HG03378 (cell line): Measurements from ENCODE around the gene KLHL26.

Experiments
- ATAC-seq: cut with Tn5 transposase; IDR thresholded peaks from one replicate; pipeline ENCODE4 v1.9.1; 2021; ENCODE audit warnings: mild to moderate bottlenecking, moderate library complexity; ENCODE audit not compliant: unreplicated experiment

Gene KLHL26

DNA sequence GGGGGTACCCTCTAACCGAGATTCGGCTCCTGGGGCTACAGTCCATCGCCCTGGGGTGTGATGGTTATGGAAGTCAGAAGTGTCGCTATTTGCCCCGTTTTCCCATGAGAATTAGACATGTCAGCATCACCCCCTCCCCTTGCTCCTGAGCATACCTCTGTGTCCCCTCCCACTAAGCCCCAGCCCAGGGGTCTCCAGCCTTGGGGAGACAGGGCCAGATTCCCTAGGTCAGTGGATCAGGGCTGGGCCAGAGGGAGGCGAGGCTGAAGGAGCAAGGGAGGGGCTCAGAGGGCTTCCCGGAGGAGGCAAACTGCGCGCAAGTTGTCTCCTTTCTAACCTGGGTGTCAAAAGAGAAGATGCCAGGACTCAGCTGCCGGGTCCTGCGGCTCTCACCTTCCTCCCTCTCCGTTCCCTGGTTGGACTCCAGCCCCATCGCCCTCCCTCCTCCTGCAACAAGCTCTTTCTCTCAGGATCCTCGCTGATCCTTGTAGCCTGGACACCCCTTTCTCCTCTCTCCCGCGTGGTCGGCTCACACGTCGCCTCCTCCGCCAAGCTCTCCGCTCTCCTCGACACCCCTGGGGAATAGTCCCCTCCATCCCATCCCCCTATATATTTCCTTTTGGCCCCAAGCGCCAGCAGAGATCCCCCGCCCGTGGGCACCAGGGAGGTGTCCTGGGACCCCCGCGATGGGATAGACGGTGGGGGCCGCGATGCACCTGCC, 24.6 kb upstream of the KLHL26 start:
- no peak for ATAC-seq

- no peak for ATAC-seq
Observed at GRCh38 chr19:18612772-18613588, 23.8 kb upstream of the KLHL26 start, which contains the start of gene TMEM59L. TMEM59L (plus strand) TSS chr19:18612870; CDS start chr19:18612959, 89 bp downstream.

- ATAC-seq, result no peak
Observed at GRCh38 chr19:18613589-18614234, 23.1 kb upstream of the KLHL26 start.

GRCh38 chr19:18616023-18616422, 20.8 kb upstream of the KLHL26 start:
- ATAC-seq, result no peak

- no peak for ATAC-seq
Observed at GRCh38 chr19:18617562-18617961, 19.3 kb upstream of the KLHL26 start.

- no peak for ATAC-seq
Observed at GRCh38 chr19:18618236-18618635, 18.6 kb upstream of the KLHL26 start.

DNA sequence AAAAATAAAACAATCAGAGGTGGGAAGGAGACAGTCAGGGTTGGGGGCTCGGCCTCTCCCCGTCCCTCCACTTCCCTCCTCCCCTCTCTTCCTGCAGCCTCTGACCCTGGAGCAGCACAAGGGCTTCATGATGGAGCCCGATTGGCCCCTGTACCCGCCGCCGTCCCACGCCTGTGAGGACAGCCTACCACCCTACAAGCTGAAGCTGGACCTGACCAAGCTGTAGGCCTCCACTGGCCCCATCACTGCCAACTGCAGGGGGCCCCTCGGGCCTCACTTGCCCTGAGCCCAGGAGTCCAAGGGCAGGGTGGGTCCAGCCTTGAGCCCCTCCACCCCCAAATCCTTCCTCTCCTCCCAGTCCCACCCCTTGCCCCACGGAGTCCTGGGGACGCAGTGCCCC, 16.5 kb upstream of the KLHL26 start:
- ATAC-seq, result no peak

GRCh38 chr19:18620902-18621301, 15.9 kb upstream of the KLHL26 start:
- no peak for ATAC-seq

DNA sequence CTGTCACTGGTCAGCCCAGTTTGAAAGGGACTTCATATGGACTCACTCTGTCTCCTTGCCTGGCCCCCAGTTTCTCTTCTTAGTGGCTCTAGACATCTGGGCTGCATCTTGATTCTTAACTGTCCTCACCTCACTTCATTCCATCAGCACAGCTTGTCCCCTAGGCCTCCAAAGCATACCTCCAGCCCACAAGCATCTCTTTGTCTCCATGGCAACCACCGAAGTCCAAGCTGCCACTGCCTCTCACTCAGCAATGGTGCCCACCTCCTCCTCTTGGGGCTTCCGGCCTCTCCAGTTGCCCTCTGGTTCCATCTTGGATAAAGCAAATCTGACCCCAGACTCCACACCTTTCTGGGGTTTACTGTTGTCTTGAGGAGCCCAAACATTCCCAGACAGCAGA, 9.9 kb upstream of the KLHL26 start:
- no peak for ATAC-seq

GRCh38 chr19:18629166-18630088, 7.4 kb upstream of the KLHL26 start:
- no peak for ATAC-seq

DNA sequence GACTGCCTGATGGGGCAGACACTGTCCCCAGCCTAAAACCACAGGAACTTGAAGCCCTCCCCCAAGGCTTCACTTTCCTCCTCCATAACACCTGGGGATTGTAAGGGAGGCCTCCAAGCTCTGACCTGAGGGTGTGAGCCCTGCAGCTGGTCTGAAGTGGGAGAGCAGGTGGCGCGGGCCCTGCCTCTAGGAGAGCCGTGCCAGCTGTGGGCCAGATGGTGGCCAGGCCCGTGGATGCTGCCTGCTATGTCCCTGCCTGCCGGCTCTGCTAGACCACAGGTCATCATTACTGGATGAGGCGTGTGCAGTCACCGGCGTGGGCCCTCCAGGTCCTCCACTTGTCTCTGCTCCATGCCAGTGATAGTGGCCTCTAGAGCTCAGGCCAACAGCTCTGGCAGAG, 3.5 kb upstream of the KLHL26 start:
- ATAC-seq, result no peak

GRCh38 chr19:18634612-18635297, 2.1 kb upstream of the KLHL26 start:
- ATAC-seq, result no peak

- no peak for ATAC-seq
Observed at GRCh38 chr19:18635831-18636182, 1.0 kb upstream of the KLHL26 start.

DNA sequence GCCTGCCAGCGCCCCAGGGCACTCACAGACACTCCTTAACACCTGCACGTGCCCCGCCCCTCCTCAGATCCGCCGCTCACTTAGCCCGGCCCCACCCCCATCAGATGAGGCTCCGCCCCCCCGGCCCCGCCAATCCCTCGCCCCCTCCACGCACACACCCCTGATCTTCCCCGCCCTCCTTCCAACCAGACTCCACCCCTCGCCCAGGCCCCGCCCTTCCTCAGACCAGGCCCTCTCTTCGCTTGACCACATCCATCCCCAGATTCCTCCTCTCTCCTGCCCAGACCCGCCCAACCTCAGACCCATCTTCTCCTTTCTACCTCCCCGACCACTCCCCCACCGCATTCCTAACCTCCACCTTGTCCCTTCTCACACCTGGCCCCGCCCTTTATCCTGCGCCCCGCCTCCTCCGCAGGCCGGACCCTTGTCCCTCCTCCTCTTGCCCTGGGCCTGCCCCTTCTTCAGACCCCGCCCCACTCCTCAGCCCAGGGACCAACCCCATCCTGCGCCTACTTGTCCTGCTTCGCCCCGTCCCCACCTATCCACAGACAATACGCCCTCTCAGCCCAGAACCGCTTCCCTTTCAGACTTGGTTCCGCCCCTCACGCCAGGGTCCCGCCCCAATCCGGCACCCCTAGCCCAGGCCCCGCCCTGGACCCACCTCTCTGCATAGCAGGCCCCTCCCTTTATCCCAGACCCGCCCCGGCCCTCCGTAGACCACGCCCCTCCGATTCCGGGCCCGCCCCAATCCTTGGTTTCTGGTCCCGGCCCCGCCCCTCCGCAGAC, 452 bp upstream of the KLHL26 start:
- ATAC-seq, result peak; percentile 76

GRCh38 chr19:18637673-18638630, 1.1 kb downstream of the KLHL26 start:
- ATAC-seq, result no peak

GRCh38 chr19:18639706-18640243, 2.9 kb downstream of the KLHL26 start:
- no peak for ATAC-seq

DNA sequence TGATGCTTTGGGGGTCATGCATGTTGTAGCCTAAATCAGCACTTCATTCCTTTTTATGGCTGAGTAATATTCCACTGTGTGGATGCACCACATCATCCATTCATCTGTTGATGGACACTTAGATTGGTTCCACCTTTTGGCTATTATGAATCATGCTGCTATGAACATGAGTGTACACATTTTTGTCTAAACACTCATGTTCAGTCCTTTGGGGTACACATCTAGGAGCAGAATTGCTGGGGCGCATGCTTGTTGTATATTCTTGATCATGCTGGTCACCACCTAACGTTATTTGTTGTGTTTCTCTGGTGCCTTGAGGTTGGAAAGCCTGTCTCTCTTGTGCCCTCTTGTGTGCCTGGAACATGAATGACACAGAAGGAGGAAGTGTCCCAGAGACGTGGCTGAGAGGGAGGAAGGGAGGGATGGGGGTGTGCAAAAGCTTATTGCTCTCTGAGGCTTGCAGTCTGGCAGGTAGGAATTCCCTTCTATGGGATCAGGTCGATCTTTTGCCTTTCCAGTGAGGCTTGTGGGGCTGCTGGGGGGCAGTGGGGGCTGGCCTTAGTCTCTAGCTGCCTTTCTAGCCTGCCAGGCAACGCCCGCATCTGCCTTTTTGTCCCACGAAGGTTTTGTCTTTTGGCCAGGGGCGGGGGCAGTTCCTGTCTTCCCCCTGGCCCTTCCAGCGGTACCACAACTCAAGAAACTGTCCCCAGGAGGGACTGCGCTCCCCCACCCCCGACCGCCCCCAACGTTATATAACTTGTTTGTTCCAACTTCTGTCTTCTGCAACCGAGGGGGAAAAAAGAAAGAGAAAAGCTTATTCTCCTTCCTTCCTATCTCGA, 7.6 kb downstream of the KLHL26 start:
- no peak for ATAC-seq
